K562 (cell line): ENCODE measurements around the gene THUMPD2. TPM values are rescaled to one million over a fixed set of nuclear protein-coding genes. Genes with fewer than 3 reads are reported as not detected.

Experiments
- ARID1B ChIP-seq: fragments of 450-650 bp; IDR thresholded peaks from 2 replicates; pipeline ENCODE4 v1.6.1; 2016; ENCODE audit warnings: antibody characterized with exemption, mild to moderate bottlenecking, inconsistent platforms
- GATAD2B ChIP-seq: fragments of 450-650 bp; IDR thresholded peaks from 2 replicates; pipeline ENCODE4 v1.6.1; 2017; ENCODE audit warnings: mild to moderate bottlenecking, borderline replicate concordance
- HNRNPL ChIP-seq: fragments of 200-400 bp; formaldehyde crosslinking; IDR thresholded peaks from 2 replicates; pipeline ENCODE4 v1.6.1; 2017; ENCODE audit warnings: low read depth, mild to moderate bottlenecking, low read length
- NONO ChIP-seq, 2 experiments: fragments of 200-400 bp in 1 of 2; fragments of 450-650 bp in 1 of 2; formaldehyde crosslinking in 1 of 2; IDR thresholded peaks; 2 replicates each; pipeline ENCODE4 v1.6.1; 2017; ENCODE audit warnings: low read depth in 2 of 2, mild to moderate bottlenecking in 2 of 2, moderate library complexity in 2 of 2, low read length in 1 of 2
- NR2C1 ChIP-seq, 2 experiments: fragments of 450-650 bp; IDR thresholded peaks; 2 replicates each; pipeline ENCODE4 v1.6.1; 2017; ENCODE audit warnings: mild to moderate bottlenecking in 2 of 2, antibody characterized with exemption in 1 of 2, inconsistent platforms in 1 of 2, missing compliant biosample characterization in 1 of 2, missing genetic modification characterization in 1 of 2
- NR4A1 ChIP-seq, 2 experiments: fragments of 250-450 bp in 1 of 2; fragments of 450-650 bp in 1 of 2; sonication (Bioruptor Pico) in 1 of 2; IDR thresholded peaks; 2 replicates each; pipeline versions ENCODE4 v1.4.0 to v1.6.1; 2016 to 2020; ENCODE audit warnings: mild to moderate bottlenecking in 2 of 2, missing compliant biosample characterization in 1 of 2, missing genetic modification characterization in 1 of 2, moderate library complexity in 1 of 2
- POLR2B ChIP-seq: fragments of 450-650 bp; IDR thresholded peaks from 2 replicates; pipeline ENCODE4 v1.6.1; 2018; ENCODE audit warnings: low read depth; ENCODE audit not compliant: partially characterized antibody
- RBFOX2 ChIP-seq: fragments of 200-400 bp; formaldehyde crosslinking; IDR thresholded peaks from 2 replicates; pipeline ENCODE4 v1.6.1; 2017; ENCODE audit warnings: low read depth, mild to moderate bottlenecking, low read length, moderate library complexity
- SAP30 ChIP-seq: fragments of 200-600 bp; sonication (generic); IDR thresholded peaks from 2 replicates; pipeline ENCODE4 v1.6.1; 2012; ENCODE audit warnings: borderline replicate concordance, low read depth, mild to moderate bottlenecking, moderate library complexity, low read length, control low read depth, inconsistent platforms; ENCODE audit not compliant: insufficient read depth, poor library complexity, severe bottlenecking
- SNIP1 ChIP-seq: fragments of 450-650 bp; IDR thresholded peaks from 2 replicates; pipeline ENCODE4 v1.7.1; 2017; ENCODE audit warnings: low read depth, mild to moderate bottlenecking
- SREBF2 ChIP-seq: sonication (generic); formaldehyde crosslinking; IDR thresholded peaks from 2 replicates; pipeline ENCODE4 v1.4.0; 2020; ENCODE audit warnings: mild to moderate bottlenecking, missing genetic modification reagents
- TOE1 ChIP-seq, 2 experiments: fragments of 450-650 bp in 1 of 2; sonication (generic) in 1 of 2; formaldehyde crosslinking in 1 of 2; IDR thresholded peaks; 2 replicates each; pipeline versions ENCODE4 v1.7.1 to v1.8.0; 2016 to 2022; ENCODE audit warnings: borderline replicate concordance in 2 of 2, mild to moderate bottlenecking in 2 of 2, antibody characterized with exemption in 1 of 2, inconsistent platforms in 1 of 2, low read depth in 1 of 2, missing genetic modification reagents in 1 of 2, moderate library complexity in 1 of 2
- ZEB2 ChIP-seq: fragments of 450-650 bp; IDR thresholded peaks from 2 replicates; pipeline ENCODE4 v1.6.1; 2016
- ZSCAN32 ChIP-seq: fragments of 450-650 bp; formaldehyde crosslinking; IDR thresholded peaks from 2 replicates; pipeline ENCODE4 v1.4.0; 2020; ENCODE audit warnings: mild to moderate bottlenecking, moderate library complexity
- polyA plus RNA-seq, 8 experiments: library from polyadenylated mRNA; depleted of rRNA in 4 of 8; stranded (reverse) in 5 of 8; unstranded in 3 of 8; fragments of >200 nt; fragmentation: Nextera tagmentation in 2 of 8; fragmentation: Illumina TruSeq in 1 of 8; extraction: Ambion mirVana in 2 of 8; extraction: Trizol in 1 of 8; gene quantifications; 2 replicates each; pipeline versions ENCODE4 v1.2.1 to v1.2.3, GENCODE V29; 2011 to 2014; ENCODE audit warnings: inconsistent platforms in 1 of 8, missing spikeins in 1 of 8
- total RNA-seq, 7 experiments: library from RNA; depleted of rRNA in 6 of 7; stranded (reverse); fragments of >200 nt in 6 of 7; fragmentation: Illumina TruSeq in 2 of 7; extraction: Trizol in 2 of 7; gene quantifications; 2 replicates each; pipeline versions ENCODE4 v1.2.1 to v1.2.3, GENCODE V29; 2011 to 2021; ENCODE audit warnings: low replicate concordance in 1 of 7
- TF ChIP-seq, protein P1 (sequence below): fragments of 200-800 bp; sonication (Bioruptor generic); IDR thresholded peaks from 2 replicates; pipeline ENCODE4 v1.6.1; 2016; ENCODE audit warnings: missing genetic modification characterization, missing compliant biosample characterization
- TF ChIP-seq, protein P2 (sequence below): sonication (generic); formaldehyde crosslinking; IDR thresholded peaks from 2 replicates; pipeline ENCODE4 v1.8.0; 2022; ENCODE audit warnings: missing genetic modification reagents, mild to moderate bottlenecking, borderline replicate concordance
- TF ChIP-seq, protein P3 (sequence below): fragments of 450-650 bp; IDR thresholded peaks from 2 replicates; pipeline ENCODE4 v1.6.1; 2016

The THUMPD2 gene
- total and polyA plus RNA-seq, 9 of the 15 experiments (the other 6 are each of a cell fraction or from before 2014, with no cell fraction given), result 9.6 to 40.4 (median 24.0) TPM

DNA sequence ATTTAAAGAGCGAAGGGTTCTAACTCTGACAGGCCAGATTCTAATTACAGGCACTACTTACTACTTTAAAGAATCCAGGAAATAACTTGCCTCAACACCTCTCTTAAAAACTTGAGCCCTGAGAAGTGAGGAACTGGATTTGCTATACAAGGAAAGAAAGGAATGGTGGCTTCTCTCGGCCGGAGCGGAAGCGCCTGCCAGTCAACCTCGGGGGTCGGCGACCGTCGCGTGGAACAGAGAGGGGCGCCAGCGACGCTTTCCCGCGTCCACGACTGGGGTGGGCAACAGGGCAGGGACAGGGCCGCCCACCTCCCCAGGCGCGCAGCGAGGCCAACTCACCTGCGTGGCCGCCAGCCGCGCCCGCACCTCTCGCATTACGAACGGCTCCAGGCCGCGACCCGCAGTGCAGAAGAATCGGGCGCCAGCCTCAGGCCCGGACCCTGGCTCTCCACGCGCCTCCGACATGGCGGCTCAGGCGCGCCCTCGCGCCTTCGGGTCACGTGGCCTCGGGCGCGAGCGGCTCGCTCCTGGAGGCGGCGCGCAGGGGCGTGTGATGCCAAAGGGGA, at the start of gene THUMPD2 (continued):
- TF ChIP-seq, protein P1, sequence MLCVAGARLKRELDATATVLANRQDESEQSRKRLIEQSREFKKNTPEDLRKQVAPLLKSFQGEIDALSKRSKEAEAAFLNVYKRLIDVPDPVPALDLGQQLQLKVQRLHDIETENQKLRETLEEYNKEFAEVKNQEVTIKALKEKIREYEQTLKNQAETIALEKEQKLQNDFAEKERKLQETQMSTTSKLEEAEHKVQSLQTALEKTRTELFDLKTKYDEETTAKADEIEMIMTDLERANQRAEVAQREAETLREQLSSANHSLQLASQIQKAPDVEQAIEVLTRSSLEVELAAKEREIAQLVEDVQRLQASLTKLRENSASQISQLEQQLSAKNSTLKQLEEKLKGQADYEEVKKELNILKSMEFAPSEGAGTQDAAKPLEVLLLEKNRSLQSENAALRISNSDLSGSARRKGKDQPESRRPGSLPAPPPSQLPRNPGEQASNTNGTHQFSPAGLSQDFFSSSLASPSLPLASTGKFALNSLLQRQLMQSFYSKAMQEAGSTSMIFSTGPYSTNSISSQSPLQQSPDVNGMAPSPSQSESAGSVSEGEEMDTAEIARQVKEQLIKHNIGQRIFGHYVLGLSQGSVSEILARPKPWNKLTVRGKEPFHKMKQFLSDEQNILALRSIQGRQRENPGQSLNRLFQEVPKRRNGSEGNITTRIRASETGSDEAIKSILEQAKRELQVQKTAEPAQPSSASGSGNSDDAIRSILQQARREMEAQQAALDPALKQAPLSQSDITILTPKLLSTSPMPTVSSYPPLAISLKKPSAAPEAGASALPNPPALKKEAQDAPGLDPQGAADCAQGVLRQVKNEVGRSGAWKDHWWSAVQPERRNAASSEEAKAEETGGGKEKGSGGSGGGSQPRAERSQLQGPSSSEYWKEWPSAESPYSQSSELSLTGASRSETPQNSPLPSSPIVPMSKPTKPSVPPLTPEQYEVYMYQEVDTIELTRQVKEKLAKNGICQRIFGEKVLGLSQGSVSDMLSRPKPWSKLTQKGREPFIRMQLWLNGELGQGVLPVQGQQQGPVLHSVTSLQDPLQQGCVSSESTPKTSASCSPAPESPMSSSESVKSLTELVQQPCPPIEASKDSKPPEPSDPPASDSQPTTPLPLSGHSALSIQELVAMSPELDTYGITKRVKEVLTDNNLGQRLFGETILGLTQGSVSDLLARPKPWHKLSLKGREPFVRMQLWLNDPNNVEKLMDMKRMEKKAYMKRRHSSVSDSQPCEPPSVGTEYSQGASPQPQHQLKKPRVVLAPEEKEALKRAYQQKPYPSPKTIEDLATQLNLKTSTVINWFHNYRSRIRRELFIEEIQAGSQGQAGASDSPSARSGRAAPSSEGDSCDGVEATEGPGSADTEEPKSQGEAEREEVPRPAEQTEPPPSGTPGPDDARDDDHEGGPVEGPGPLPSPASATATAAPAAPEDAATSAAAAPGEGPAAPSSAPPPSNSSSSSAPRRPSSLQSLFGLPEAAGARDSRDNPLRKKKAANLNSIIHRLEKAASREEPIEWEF (CRISPR knock-in tag), result no peak
- TF ChIP-seq HNRNPL (peak; percentile 51; the same call in 1 of the 2 replicates), NR4A1 (CRISPR knock-in tag; IDR thresholded peaks at IDR 0.05) (0 out of 2 replicates have a peak, but pooled peaks have one; percentile 30), NR4A1 (tag; IDR thresholded peaks at IDR 0.05) (peak; percentile 47; the same call in 1 of the 2 replicates), TOE1 (IDR thresholded peaks at IDR 0.05; ENCODE audit: borderline replicate concordance) (peak; percentile 91; the same call in 1 of the 2 replicates), TOE1 (CRISPR knock-in tag; IDR thresholded peaks at IDR 0.05; ENCODE audit: borderline replicate concordance, low read depth) (no peak), SREBF2 (no peak), ARID1B (no peak), ZSCAN32 (no peak), RBFOX2 (peak; percentile 93), SAP30 (peak; percentile 72), NR2C1 (IDR thresholded peaks at IDR 0.05) (no peak), NR2C1 (tag; IDR thresholded peaks at IDR 0.05) (no peak), NONO (IDR thresholded peaks at IDR 0.05; ENCODE audit: low read depth in 2 of 2, low read length in 1 of 2) (peak; percentile 7 to 83; a peak in 2 of 4 replicates), GATAD2B (no peak), ZEB2 (no peak), POLR2B (peak; percentile 88), SNIP1 (no peak)
- TF ChIP-seq, protein P2, sequence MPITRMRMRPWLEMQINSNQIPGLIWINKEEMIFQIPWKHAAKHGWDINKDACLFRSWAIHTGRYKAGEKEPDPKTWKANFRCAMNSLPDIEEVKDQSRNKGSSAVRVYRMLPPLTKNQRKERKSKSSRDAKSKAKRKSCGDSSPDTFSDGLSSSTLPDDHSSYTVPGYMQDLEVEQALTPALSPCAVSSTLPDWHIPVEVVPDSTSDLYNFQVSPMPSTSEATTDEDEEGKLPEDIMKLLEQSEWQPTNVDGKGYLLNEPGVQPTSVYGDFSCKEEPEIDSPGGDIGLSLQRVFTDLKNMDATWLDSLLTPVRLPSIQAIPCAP (CRISPR knock-in tag), result no peak
- TF ChIP-seq, protein P3, sequence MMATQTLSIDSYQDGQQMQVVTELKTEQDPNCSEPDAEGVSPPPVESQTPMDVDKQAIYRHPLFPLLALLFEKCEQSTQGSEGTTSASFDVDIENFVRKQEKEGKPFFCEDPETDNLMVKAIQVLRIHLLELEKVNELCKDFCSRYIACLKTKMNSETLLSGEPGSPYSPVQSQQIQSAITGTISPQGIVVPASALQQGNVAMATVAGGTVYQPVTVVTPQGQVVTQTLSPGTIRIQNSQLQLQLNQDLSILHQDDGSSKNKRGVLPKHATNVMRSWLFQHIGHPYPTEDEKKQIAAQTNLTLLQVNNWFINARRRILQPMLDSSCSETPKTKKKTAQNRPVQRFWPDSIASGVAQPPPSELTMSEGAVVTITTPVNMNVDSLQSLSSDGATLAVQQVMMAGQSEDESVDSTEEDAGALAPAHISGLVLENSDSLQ, result peak; percentile 68
